Measurements from ENCODE around the gene TAS2R43.
"Not testable (repeated sequence)": the region's sequence is repeated elsewhere in the genome, so short reads cannot be mapped to it uniquely, and the experiment has no call there.

The TAS2R43 gene

GRCh38 chr12:11092128-11092527 is at the start of gene TAS2R43:
TAS2R43 (minus strand) TSS chr12:11092313; CDS start chr12:11092229, 84 bp downstream.
- DNase-seq: no peak

- no peak for DNase-seq
Measured at GRCh38 chr12:11136075-11136474, 44.0 kb upstream of the TAS2R43 start.

GRCh38 chr12:11134305-11134704 is 42.2 kb upstream of the TAS2R43 start, which contains the start of gene TAS2R30:
TAS2R30 (minus strand) TSS chr12:11134644; CDS start chr12:11134244, 400 bp downstream.
- DNase-seq: peak; percentile 13

- no peak for DNase-seq
Measured at GRCh38 chr12:11133816-11134215, 41.7 kb upstream of the TAS2R43 start.

- DNase-seq: no peak
Measured at GRCh38 chr12:11133162-11133561, 41.0 kb upstream of the TAS2R43 start.

- no peak for DNase-seq
Measured at GRCh38 chr12:11130999-11131398, 38.9 kb upstream of the TAS2R43 start.

GRCh38 chr12:11130382-11130781 is 38.3 kb upstream of the TAS2R43 start:
- no peak for DNase-seq

- DNase-seq: not testable (repeated sequence)
Measured at GRCh38 chr12:11114130-11114529, 22.0 kb upstream of the TAS2R43 start.

- not testable (repeated sequence) for DNase-seq
Measured at GRCh38 chr12:11111213-11111612, 19.1 kb upstream of the TAS2R43 start.

- DNase-seq: no peak
Measured at GRCh38 chr12:11108862-11109261, 16.7 kb upstream of the TAS2R43 start.

- DNase-seq: no peak
Measured at GRCh38 chr12:11107719-11108118, 15.6 kb upstream of the TAS2R43 start.

- DNase-seq: no peak
Measured at GRCh38 chr12:11106288-11106687, 14.2 kb upstream of the TAS2R43 start.

GRCh38 chr12:11105546-11105945 is 13.4 kb upstream of the TAS2R43 start:
- DNase-seq: no peak

GRCh38 chr12:11094910-11095309 is 2.8 kb upstream of the TAS2R43 start:
- not testable (repeated sequence) for DNase-seq

GRCh38 chr12:11089246-11089645 is 2.9 kb downstream of the TAS2R43 start:
- DNase-seq: no peak

GRCh38 chr12:11085419-11085818 is 6.7 kb downstream of the TAS2R43 start:
- no peak for DNase-seq

- DNase-seq: no peak
Measured at GRCh38 chr12:11081987-11082386, 10.1 kb downstream of the TAS2R43 start.

GRCh38 chr12:11078246-11078645 is 13.9 kb downstream of the TAS2R43 start:
- DNase-seq: no peak

GRCh38 chr12:11075642-11076041 is 16.5 kb downstream of the TAS2R43 start:
- DNase-seq: no peak

- DNase-seq: peak; percentile 43
Measured at GRCh38 chr12:11071414-11071813, 20.7 kb downstream of the TAS2R43 start.

GRCh38 chr12:11070999-11071398 is 21.1 kb downstream of the TAS2R43 start:
- peak; percentile 59 for DNase-seq

- DNase-seq: no peak
Measured at GRCh38 chr12:11069854-11070365, 22.2 kb downstream of the TAS2R43 start.

GRCh38 chr12:11067514-11067913 is 24.6 kb downstream of the TAS2R43 start:
- peak; percentile 7 for DNase-seq

- not testable (repeated sequence) for DNase-seq
Measured at GRCh38 chr12:11062194-11062593, 29.9 kb downstream of the TAS2R43 start, which contains the start of gene TAS2R46. TAS2R46 (minus strand) TSS chr12:11062294; CDS start chr12:11062294, 0 bp downstream.

GRCh38 chr12:11059784-11060183 is 32.3 kb downstream of the TAS2R43 start:
- no peak for DNase-seq

Data from NCI-H69 (cell line).